SU-DHL-6 (cell line): Measurements from ENCODE around the gene RNF157.

Source experiments
- H2AFZ ChIP-seq: fragments of 200-600 bp; sonication (generic); 2 replicates; pipeline ENCODE4 v1.6.1; 2014; ENCODE audit warnings: low read depth, mild to moderate bottlenecking, moderate library complexity, mixed read lengths, antibody characterized with exemption, low read length; ENCODE audit not compliant: severe bottlenecking
- H3F3A ChIP-seq: fragments of 200-600 bp; shearing (Covaris generic); 2 replicates; pipeline ENCODE4 v1.6.0; 2016; ENCODE audit warnings: antibody characterized with exemption, mild to moderate bottlenecking; ENCODE audit not compliant: insufficient read depth
- H3K27ac ChIP-seq: fragments of 200-600 bp; sonication (generic); 2 replicates; pipeline ENCODE4 v1.5.1; 2016; ENCODE audit warnings: low read depth, mild to moderate bottlenecking, low read length, moderate library complexity, mixed read lengths
- H3K27me3 ChIP-seq: fragments of 200-600 bp; sonication (generic), shearing (Covaris generic); 2 replicates; pipeline ENCODE4 v1.6.0; 2014; ENCODE audit warnings: mild to moderate bottlenecking, low read length
- H3K36me3 ChIP-seq: fragments of 200-600 bp; sonication (generic); 2 replicates; pipeline ENCODE4 v1.6.1; 2014; ENCODE audit warnings: mild to moderate bottlenecking, low read length, mixed read lengths
- H3K4me2 ChIP-seq: fragments of 300-600, 200-600 bp; shearing (Covaris generic), sonication (generic); 2 replicates; pipeline ENCODE4 v1.6.0; 2014; ENCODE audit warnings: low read length, low read depth, mild to moderate bottlenecking; ENCODE audit not compliant: poor library complexity, severe bottlenecking
- H3K4me3 ChIP-seq: fragments of 200-600 bp; sonication (generic); 2 replicates; pipeline ENCODE4 v1.5.1; 2014; ENCODE audit warnings: antibody characterized with exemption, low read length, mild to moderate bottlenecking, mixed read lengths; ENCODE audit not compliant: insufficient read depth, poor library complexity, severe bottlenecking
- H3K79me2 ChIP-seq: fragments of 200-600 bp; sonication (generic); 2 replicates; pipeline ENCODE4 v1.6.1; 2014; ENCODE audit warnings: mild to moderate bottlenecking, low read length, moderate library complexity; ENCODE audit not compliant: insufficient read depth
- H3K9ac ChIP-seq: fragments of 200-600 bp; sonication (generic); 2 replicates; pipeline ENCODE4 v1.7.0; 2014; ENCODE audit warnings: mild to moderate bottlenecking, low read length
- H3K9me2 ChIP-seq: fragments of 200-600 bp; sonication (generic); replicated peaks from 2 replicates; pipeline ENCODE4 v1.6.1; 2014; ENCODE audit warnings: low read length; ENCODE audit not compliant: insufficient read depth
- H3K9me3 ChIP-seq: fragments of 200-600 bp; sonication (generic); 2 replicates; pipeline ENCODE4 v1.6.1; 2014; ENCODE audit warnings: low read length, mixed read lengths; ENCODE audit not compliant: insufficient read depth
- H4K20me1 ChIP-seq: fragments of 200-600 bp; sonication (generic); 2 replicates; pipeline ENCODE4 v1.6.1; 2014; ENCODE audit warnings: low read depth, mild to moderate bottlenecking, antibody characterized with exemption, low read length, moderate library complexity, mixed read lengths
- EZH2phosphoT487 ChIP-seq: fragments of 200-600 bp; sonication (generic), shearing (Covaris generic); conservative IDR thresholded peaks from 2 replicates; pipeline ENCODE4 v1.6.1; 2018; ENCODE audit warnings: mild to moderate bottlenecking, antibody characterized with exemption, low read length, moderate library complexity, mixed read lengths
- TF ChIP-seq, protein P1 (sequence below): fragments of 200-600 bp; sonication (generic); IDR thresholded peaks from one replicate; pipeline ENCODE4 v1.5.1; 2017; ENCODE audit warnings: antibody characterized with exemption, mild to moderate bottlenecking, low read length, moderate library complexity; ENCODE audit not compliant: insufficient read depth, poor library complexity, severe bottlenecking

Gene RNF157

DNA sequence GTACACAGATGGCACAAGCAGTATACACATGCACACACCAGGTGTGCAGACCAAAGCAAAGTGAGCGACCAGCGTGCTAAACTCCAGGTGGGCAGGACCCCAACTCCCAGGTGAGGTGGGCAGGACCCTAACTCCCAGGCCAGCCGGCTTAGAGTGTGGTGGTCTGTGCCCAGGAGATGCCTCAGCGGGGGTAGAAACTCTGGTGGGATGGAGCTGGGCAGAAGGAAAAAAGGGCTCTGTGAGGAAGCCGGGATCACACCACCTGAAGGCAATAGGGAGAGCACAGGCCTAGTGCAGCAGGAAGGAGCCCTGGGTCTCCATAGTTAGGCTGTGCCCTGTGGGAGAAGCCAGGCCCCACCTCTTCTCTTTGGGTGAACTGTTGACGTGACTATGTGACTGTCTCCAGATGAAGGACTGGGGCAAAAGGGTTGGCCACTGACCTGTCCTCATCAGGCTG, 97.7 kb downstream of the RNF157 start:
- no peaks in the 10 kb centered on the region for H3K9me2 ChIP-seq
- H3K9ac ChIP-seq = no peak overlapping the region
- no peaks in the 10 kb centered on the region for H3K79me2 ChIP-seq
- no peaks in the 10 kb centered on the region for H4K20me1 ChIP-seq
- no peak overlapping the region for H3K4me2 ChIP-seq
- H3F3A ChIP-seq = no peaks in the 10 kb centered on the region
- no peak overlapping the region for H3K4me3 ChIP-seq
- TF ChIP-seq EZH2phosphoT487 = no peak
- TF ChIP-seq, protein P1, sequence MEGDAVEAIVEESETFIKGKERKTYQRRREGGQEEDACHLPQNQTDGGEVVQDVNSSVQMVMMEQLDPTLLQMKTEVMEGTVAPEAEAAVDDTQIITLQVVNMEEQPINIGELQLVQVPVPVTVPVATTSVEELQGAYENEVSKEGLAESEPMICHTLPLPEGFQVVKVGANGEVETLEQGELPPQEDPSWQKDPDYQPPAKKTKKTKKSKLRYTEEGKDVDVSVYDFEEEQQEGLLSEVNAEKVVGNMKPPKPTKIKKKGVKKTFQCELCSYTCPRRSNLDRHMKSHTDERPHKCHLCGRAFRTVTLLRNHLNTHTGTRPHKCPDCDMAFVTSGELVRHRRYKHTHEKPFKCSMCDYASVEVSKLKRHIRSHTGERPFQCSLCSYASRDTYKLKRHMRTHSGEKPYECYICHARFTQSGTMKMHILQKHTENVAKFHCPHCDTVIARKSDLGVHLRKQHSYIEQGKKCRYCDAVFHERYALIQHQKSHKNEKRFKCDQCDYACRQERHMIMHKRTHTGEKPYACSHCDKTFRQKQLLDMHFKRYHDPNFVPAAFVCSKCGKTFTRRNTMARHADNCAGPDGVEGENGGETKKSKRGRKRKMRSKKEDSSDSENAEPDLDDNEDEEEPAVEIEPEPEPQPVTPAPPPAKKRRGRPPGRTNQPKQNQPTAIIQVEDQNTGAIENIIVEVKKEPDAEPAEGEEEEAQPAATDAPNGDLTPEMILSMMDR = no peak
- no peak overlapping the region for H3K27ac ChIP-seq
- H3K36me3 ChIP-seq = no peaks in the 10 kb centered on the region
- H3K9me3 ChIP-seq = no peaks in the 10 kb centered on the region
- no peaks in the 10 kb centered on the region for H3K27me3 ChIP-seq
- H2AFZ ChIP-seq = no peak overlapping the region

DNA sequence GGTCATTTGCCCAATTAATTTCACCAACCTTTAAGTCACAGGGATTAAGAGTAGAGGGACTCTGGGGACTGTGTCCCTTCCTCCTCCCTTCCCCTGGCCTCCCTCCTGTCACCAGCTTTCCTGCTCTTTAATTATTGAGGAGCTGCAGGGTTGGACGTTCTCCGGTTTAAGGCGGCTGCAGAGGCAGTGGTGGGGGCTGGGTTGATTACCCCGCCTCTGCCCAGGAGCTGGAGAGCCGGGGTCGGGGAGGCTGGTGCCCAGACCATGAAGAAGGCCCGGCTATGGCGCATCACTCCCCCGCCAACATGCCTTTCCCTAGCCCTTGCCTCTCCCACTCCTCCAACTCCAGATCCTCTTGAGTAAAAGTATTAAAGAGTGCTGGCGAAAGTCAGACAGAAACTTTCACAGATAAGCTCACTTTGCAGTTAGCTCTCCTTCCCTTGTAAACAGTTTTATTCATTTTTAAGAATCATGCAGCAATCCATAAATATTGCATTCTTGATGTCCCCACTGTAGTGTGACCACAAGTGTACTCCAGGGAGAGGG, 98.2 kb downstream of the RNF157 start:
- TF ChIP-seq EZH2phosphoT487 = no peak
- TF ChIP-seq, protein P1 = no peak
- H3K27me3 ChIP-seq = no peaks in the 10 kb centered on the region
- H3K36me3 ChIP-seq = no peaks in the 10 kb centered on the region
- no peak overlapping the region for H3K4me3 ChIP-seq
- H3K9me3 ChIP-seq = no peaks in the 10 kb centered on the region
- H3K79me2 ChIP-seq = no peaks in the 10 kb centered on the region
- H3F3A ChIP-seq = no peaks in the 10 kb centered on the region
- no peaks in the 10 kb centered on the region for H4K20me1 ChIP-seq
- no peak overlapping the region for H3K9ac ChIP-seq
- H3K9me2 ChIP-seq = no peaks in the 10 kb centered on the region
- H2AFZ ChIP-seq = no peak overlapping the region
- H3K4me2 ChIP-seq = no peak overlapping the region
- no peak overlapping the region for H3K27ac ChIP-seq

DNA sequence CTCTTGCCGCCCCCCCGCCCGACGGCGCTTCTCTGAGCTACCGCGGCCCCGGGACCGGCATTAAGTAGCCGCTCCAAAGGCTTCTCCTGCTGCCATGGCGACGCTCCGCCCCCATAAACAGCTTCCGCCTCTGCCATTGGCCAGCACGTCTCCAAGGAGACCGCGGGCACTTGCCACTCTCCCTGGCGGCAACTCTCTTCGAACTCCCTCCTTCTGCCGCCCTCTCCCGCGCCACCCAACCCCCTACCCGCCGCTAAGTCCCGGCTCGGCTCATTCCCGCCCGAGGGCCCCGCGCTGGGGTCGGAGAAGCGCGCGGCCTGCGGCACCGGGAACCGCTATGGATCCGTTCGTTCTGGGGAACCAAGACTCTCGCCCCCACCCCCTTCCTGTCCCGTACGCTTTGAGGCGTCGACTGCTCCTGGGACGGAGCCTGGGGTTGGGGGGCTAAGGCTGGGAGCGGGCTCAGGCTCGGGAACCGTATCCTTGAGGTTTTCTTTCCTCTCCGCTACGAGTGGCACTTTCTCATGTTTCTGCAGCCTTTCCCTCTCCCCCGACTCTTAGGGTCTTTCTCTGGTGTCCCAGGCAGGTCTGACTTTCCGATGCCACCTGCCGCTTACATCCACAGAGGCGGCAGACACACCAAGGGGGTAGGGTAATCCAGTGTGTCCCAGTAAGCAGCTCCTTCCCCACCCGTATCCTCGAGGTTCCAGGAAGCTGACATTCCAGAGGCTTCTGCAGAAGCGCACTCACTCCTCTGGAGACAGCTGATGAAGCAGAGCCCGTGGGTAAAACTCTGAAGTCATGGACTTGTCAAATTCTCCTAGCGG, 98.9 kb downstream of the RNF157 start, which contains the start of gene FOXJ1:
Gene FOXJ1, minus strand, starts transcription at position 34 of the 827 bp plus-strand sequence. CDS start 850 bp downstream, outside the sequence.
- H3K27me3 ChIP-seq = no peaks in the 10 kb centered on the region
- H2AFZ ChIP-seq = peak within 1 kb of the TSS; percentile 71
- no peaks in the 10 kb centered on the region for H3K79me2 ChIP-seq
- TF ChIP-seq, protein P1 = no peak
- TF ChIP-seq EZH2phosphoT487 = no peak
- H3K4me3 ChIP-seq = peak within 1 kb of the TSS; percentile 17
- H3K9me2 ChIP-seq = no peaks in the 10 kb centered on the region
- H3K9ac ChIP-seq = peak within 1 kb of the TSS; percentile 18; the same call in 1 of the 2 replicates
- H3K4me2 ChIP-seq = peak within 1 kb of the TSS; percentile 48
- H4K20me1 ChIP-seq = no peaks in the 10 kb centered on the region
- H3K9me3 ChIP-seq = no peaks in the 10 kb centered on the region
- H3F3A ChIP-seq = no peaks in the 10 kb centered on the region
- H3K27ac ChIP-seq = no peak within 1 kb of the TSS
- H3K36me3 ChIP-seq = no peaks in the 10 kb centered on the region
